HG03045 (cell line): Measurements from ENCODE around the gene NOTCH1.

Experiments used
- ATAC-seq: cut with Tn5 transposase; IDR thresholded peaks from one replicate; pipeline ENCODE4 v1.9.1; 2021; ENCODE audit warnings: mild to moderate bottlenecking, moderate library complexity; ENCODE audit not compliant: unreplicated experiment

NOTCH1 gene

DNA sequence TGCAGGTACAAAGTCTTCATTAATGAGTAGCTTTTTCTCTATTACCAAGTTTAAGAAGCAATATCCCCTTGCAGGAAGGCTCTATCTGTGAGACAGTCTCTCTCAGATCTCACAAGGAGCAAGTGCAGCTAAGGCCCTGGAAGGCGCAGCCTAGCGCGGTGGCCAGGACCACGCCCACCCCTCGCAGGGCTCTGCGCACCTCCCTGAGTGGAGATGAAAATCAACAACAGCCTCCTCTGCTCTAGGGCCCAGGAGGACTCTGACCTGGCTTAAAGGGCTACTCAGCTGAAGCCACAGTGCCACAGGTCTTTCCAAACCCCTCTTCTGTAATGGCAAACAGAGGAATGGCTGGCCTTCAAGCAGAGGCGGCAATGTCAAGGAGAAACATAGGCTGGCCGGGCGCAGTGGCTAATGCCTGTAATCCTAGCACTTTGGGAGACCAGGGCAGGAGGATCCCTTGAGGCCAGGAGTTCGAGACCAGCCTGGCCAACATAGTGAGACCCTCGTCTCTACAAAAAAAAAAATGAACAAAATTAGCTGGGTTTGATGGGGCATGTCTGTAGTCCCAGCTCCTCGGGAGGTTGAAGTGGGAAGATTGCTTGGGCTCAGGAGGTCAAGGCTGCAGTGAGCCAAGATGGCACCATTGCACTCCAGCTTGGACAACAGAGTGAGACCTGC is 74.9 kb downstream of the NOTCH1 start:
- no peak for ATAC-seq

DNA sequence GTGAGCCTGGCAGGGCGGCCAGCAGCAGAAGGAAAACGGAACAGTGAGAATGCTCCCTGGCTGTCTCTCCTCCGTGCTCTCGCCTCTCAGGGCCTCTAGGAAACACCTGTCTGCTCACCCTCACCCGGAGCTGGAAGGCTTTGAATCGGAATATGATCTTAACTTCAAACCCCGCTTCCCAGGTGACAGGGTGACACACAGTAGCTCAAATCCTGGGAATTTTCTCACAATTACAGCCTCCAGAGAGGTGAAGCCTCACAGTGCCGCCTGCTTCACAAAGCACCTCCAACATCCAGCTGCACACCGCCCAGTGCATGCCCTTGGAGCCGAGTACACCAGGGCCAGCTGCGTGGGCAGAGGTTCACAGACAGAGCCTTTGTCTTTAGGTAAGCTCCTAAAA is 75.5 kb downstream of the NOTCH1 start:
- ATAC-seq = no peak

DNA sequence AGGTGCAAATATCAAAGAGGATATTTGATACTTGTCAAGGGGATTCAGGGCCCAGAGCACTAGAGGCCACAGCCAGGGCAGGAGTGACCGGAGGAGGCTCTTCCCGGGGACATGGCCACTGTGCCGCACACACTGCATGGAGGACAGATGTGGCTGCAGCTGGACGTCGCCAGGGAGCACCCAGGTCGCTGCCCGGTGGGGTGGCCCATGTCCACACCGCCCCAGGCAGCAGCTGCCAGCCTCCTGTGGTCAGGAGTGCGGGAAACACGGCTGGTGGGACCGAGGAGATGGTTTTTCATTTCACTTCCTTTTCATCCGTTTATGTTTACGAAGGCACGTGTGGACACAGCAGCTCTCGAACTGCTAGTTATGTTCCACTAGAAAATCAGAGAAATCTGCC is 78.1 kb downstream of the NOTCH1 start:
- ATAC-seq = no peak

DNA sequence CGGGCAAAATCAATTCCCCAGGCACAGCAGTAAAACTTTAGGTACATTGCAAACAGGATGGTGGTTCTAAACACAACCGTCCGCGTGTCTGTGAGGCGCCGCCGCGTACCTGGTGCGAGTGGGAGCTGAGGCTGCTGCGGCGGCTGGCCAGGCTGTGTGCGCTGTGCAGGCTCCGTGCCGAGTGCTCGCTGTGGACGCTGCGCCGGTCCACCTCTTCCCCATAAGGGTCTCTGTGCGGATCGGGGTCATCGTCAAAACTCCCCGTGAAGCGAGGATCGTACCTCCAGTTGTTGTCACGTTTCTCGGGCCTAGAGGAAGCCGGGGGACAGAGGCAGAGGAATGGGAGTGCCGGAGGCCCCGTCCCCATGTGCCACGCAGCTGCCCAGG is 79.7 kb downstream of the NOTCH1 start:
- ATAC-seq = no peak

DNA sequence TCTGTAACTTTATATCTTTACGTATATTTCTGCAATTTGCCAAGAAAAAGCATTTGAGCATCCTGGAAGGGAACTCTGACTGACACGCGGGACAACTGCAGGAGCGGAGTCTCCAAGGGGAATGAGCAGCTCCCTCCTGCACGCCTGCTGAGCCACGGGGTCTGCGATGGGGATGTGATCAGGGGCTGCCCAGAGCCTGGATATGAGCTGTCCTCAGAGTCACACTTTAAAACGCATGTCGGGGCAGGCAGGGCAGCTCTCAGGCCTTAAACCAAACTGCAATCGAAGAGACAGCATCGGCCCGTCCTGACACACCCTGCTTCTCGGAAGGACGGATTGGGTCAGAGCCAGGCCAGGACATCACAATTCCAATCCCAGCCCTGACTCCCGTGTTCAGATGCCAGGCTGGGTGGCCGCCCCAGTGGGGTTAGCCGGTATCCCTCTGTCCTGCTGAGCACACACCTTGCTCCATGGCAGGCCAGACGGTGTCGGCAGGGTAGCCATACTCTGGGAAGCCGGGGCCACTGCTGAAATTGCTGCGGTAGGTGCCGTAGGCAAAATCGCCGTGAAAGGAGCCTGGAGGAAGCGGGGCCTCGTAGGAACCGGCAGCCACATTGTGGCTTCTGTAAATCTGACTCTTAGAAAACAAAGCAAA is 80.2 kb downstream of the NOTCH1 start:
- no peak for ATAC-seq

DNA sequence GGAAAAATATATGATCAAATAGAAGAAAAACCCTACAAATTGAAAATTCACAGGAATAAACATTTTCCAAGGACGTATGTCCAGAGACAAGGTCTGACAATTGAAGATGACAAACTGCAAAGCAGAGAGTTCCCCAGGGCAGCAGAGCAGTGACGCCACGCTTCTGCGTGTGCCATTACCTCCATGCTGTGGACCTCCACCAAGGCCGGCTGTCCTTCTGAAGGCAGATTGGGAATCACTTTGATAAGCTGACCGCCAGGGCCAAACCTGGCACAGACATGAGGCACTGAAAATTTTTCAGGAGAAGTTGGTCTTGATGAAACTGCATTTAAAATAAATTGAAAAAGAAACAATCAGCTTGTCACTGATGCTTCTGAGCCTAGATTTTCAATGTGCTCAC is 81.6 kb downstream of the NOTCH1 start:
- ATAC-seq = no peak

DNA sequence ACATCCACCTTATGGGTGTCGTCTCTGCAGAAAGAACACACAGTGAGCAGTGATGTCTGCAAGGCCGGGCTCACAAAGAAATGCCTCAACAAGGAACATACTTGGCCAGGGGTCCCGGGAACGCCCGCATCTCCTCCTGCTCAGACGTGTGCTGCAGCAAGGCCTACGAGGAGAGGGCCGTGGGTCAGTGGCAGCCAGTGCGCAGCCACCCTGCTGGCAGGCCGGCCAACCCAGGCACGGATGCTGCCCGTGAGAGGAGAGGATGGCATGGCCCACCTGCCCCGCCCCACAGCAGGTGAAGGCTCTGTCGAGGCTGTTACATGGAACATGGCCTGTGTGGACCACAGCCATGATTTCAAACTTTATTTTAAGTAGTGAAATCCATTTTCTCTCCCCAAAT is 82.3 kb downstream of the NOTCH1 start:
- no peak for ATAC-seq

DNA sequence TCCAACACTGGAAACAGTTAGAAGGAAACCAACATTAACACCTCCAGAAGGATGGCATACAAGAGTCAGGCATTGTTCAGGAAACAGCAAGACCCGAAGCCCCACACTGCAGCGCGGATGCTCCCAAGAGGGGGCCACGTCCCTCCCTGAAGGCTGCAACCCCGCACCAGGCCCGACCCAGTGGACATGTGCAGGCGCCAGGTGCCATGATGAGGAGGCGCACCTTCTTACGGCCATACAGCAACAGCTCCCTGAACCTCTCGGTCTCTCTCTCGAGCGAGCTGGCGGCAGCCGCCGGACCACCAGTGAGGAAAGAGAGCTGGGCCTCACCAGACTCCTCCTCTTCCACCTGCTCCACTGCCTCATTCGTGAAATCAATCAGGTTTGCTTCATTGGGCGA is 83.2 kb downstream of the NOTCH1 start:
- no peak for ATAC-seq

DNA sequence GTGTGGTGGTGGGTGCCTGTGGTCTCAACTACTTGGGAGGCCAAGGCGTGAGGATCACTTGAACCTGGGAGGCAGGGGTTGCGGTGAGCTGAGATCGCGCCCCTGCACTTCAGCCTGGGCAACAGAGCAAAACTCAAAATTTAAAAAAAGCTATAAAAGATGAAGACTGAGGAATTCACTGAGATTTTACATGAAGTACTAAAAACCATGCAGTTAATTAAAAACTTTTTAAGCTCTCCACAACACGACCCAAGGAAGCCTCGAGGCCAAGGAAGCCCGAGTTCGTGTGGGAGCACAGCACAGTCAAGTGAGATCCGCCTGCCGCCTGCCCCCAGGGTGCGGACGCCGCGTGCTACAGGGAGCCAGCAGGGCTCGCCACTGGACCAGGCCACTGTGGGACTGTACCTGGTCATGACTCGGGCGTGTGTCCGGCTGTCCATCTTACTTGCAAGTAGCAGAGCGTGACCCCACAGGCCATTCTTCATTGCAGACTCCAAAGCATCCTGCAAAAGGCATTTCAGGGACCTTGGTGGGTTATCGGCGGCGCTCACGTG is 85.0 kb downstream of the NOTCH1 start:
- no peak for ATAC-seq

DNA sequence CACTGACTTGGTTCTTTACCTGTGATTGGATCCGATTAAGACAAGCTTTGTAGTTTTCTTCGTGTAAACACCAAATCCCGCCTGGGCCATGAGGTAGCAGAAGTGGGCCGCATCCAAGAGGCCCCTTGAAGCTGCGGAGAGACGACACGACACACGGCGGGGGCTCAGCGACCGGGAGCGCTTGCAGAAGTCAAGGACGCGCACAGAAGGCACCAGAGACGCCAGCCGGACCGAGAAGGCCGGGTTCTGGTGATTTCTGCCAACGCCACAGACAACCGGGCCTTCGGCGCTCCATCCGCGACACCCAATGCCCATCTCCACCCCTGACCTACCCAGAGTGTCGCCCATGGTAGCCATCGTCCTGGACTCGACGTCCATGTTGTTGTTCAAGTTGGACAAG is 86.4 kb downstream of the NOTCH1 start:
- ATAC-seq = no peak

DNA sequence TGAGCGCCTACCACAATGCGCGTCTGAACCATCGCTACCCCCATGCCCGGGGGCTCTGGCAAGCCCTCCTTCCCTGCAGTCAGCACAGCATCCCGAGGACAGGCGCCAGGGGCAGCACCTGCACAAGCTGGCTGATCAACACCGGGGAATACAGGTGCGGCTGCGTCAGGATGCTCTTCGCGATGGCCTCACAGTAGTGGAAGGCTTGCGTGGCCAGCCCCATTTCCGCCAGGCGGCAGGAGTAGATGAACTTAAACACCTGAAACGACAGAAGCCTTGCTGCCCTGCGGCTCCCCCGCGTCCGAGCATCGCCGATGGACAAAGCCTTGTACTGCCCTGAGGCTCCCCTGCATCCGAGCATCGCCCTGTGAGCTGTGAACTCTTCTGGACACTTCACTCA is 88.5 kb downstream of the NOTCH1 start:
- ATAC-seq = no peak

DNA sequence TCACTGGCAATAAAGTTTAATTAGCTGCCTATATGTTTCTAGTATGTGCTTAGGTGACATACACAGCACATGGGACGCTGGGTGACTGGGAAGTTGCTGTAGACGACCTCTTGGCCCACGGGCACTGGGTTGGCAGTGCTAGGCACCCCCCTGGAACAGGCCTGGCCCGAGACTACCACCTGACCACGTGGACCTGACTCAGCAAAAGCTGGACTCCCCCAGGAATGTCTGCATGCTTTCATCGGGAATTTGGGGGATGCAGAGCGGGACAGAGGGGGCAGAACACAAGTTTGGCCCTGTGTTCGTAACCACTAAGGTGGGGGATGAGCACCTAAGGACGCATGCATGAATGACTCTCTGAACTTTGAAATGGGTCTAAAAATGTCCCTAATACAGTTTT is 89.6 kb downstream of the NOTCH1 start:
- ATAC-seq = no peak

DNA sequence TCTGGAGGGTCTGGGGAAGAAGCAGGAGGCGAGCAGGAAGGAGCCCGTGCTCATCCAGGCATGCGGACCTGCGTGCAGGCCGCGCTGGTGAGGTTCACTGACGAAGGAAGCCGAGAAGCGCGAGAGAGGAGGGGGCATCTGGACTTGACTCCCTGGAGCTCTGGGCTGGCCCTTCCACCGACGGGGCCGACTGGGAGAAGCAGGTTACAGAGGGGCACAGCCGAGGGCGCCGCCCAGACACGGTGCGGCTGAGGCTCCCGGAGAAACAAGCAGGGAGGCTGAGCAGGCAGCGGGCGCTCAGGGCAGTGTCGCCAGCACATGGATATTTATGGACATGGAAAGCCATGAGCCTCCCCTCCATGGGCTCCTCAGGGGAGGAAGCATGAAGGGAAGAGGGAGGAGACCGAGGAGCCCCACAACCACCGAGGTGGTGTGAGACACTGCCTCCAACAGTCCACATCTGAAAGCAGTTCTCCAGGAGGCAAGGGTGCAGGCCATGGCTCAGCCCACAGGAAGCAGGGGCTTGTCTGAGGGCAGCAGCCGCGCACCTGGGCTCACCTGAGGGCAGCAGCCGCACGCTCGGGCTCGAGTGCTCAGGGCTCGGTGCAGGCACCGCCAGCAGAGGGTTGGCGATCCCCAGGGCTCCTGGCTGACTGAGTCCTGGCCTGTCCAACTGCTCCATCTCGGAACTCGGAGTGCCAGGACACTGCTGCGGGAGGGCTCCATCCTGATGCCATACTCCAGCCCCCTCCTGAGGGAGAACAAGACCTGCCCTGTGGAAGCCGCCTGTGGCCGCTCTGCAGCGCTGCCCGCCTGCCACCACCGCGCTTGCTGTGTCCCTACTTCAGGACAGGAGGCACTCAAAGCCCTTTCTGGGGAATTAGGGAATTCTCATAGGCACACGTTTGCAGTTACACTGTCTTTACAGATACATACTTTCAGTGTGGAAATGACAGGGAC is 90.5 kb downstream of the NOTCH1 start:
- no peak for ATAC-seq

DNA sequence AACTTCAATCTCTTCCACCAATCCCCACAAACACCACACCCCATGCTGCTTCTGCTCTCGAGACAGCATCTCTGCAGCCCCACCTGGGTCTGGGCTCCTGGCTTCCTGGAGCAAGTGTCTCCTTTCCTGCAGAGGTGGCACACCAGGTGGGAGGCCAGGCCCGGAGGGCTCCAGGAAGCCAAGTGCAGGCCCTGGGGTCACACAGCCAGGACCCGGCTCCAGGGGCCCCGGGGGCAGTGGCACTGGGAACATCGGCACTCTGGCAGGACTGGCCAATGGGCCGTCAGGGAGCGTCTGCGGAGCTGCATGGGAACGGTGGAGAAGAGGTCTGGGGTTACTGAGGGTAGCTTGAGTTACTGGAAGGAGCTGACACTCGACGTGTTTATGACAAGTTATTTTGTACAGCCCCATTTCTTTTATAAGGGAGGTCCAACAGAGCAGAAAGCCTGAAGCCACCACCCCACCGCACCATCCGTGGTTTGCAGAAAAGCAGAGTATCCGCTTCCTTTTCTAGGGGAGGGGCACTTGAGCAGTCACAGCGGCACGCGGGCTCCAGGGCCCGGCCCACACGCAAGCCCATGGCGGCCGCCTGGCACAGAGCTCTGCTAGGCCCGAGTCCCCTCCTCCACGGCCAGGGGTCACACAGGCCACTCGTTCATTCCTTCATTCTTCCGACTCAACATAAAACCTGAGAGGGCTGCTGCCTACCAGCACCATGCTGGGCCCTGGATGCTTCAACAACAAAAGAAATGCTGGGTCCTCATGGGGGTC is 91.6 kb downstream of the NOTCH1 start:
- no peak for ATAC-seq

DNA sequence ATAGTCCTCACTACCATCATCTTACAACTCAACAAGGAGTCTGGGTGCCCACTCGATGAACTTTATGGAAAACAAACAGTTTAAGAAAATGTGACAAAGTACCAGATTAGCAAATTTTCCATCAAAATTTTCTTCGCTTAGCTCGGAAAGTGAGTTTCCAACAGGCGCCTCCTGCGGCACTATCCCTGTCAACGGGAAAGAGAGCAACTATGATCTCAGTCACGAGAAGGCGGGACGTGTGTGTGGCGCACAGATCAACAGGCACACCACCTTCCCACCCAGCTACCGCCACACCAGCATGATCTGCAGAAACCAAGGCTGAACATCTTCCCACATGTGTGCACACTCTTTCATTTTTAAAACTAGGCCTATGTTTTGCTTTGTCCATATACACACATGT is 92.5 kb downstream of the NOTCH1 start:
- ATAC-seq = no peak

DNA sequence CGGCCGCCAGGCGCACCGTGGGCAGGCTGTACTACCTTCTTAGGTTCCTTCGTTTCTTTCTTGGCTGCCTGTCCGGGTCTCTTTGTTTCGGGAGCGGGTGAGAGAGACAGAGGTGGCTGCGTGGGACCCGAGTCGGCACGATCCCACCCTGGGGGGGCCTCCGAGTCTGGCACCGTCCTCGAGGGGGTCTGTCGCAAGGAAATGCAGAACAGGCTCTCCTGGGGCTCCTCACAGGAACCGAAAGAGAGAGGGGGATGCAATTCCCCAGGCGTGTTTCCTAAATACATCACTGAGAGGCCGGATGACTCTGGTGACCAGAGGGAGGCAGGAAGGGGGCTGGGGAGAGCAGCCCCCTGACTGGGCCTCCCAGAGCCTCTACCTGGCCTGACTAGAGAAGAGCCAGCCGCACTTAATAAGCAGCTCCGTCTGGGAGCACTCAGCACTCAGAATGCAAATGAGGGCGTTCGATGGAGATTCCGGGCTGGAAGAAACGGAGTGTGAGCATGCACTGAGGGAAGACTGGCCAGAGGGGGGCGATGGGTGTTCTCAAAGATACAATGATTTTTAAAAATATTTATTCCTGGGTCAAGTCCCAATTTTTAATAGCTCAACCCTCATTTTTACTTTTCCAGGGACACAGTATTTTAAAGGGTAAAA is 94.5 kb downstream of the NOTCH1 start:
- ATAC-seq = no peak

DNA sequence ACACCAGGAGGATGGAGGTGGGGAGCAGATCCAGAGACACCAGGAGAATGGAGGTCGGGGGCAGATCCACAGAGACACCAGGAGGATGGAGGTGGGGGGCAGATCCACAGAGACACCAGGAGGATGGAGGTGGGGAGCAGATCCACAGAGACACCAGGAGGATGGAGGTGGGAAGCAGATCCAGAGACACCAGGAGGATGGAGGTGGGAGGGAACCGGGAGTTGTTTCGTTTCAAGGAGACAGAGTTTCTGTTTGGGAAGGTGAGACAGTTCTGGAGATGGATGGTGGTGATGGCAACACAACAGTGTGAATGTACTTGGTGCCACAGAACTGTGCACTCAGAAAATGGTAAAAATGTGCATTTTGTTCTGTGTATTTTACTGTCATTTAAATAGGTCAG is 97.2 kb downstream of the NOTCH1 start:
- ATAC-seq = no peak

DNA sequence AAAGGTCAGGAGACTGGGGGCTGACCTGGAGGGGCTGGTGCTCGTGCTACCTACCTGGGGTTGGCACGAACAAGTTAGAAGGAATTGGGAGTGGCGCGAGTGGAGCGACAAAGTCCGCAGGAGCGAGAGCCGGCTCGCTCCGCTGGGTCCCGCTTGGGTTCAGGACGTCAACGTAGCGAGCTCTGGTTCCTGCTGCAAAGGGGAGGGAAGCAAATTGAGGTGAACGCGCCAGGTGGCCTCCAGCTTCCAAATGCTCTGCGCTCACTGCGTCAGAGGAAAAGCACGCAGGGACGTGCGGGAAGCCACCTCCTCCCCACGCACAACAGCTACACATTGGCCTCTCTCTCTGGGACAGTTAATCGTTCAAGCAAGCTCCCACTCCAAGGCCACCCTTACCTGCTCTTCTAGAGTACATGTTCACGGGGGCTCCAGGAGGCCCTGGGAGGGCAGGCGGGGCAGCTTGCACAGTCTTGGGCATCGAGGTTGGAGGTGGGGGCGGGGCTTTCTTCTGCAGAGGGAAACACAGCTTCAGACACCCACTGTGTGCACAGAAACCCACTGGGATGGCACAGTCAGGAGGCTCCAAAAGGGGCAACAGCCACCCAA is 98.6 kb downstream of the NOTCH1 start:
- no peak for ATAC-seq

DNA sequence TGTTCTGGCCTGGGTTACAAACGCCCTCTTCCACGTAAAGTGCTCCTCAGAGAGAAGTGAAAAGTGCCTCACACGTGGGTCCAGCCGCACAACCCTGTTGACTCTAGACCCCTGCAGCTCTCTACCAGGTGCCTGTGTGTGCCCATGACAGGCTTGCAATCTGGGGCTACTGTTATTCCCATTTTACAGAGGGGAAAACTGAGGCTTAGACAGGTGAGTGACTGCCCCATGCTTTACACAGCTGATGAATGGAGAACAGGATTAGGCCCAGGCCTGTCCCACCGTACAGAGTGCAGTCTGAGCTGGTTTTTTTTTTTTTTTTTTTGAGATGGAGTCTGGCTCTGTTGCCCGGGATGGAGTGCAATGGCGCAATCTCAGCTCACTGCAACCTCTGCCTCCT is 100.0 kb downstream of the NOTCH1 start:
- ATAC-seq = no peak
